Measurements from ENCODE around the gene OR52A5.
"Not testable (repeated sequence)": the region's sequence is repeated elsewhere in the genome, so short reads cannot be mapped to it uniquely, and the experiment has no call there.

DNA sequence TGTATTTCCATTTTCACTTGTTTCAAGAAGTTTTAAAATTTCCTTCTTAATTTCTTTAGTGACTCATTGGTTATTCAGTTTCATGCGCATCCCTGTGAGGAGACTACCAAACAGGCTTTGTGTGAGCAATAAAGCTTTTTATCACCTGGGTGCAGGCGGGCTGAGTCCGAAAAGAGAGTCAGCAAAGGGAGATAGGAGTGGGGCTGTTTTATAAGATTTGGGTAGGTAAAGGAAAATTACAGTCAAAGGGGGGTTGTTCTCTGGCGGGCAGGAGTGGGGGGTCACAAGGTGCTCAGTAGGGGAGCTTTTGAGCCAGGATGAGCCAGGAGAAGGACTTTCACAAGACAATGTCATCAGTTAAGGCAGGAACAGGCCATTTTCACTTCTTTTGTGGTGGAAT is 22.1 kb upstream of the OR52A5 start:
- TF ChIP-seq, protein P1, sequence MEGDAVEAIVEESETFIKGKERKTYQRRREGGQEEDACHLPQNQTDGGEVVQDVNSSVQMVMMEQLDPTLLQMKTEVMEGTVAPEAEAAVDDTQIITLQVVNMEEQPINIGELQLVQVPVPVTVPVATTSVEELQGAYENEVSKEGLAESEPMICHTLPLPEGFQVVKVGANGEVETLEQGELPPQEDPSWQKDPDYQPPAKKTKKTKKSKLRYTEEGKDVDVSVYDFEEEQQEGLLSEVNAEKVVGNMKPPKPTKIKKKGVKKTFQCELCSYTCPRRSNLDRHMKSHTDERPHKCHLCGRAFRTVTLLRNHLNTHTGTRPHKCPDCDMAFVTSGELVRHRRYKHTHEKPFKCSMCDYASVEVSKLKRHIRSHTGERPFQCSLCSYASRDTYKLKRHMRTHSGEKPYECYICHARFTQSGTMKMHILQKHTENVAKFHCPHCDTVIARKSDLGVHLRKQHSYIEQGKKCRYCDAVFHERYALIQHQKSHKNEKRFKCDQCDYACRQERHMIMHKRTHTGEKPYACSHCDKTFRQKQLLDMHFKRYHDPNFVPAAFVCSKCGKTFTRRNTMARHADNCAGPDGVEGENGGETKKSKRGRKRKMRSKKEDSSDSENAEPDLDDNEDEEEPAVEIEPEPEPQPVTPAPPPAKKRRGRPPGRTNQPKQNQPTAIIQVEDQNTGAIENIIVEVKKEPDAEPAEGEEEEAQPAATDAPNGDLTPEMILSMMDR (conservative IDR thresholded peaks at IDR 0.05; ENCODE audit: low read depth in 2 of 2), result not testable (repeated sequence)
- TF ChIP-seq POLR2AphosphoS5 (IDR thresholded peaks at IDR 0.05; ENCODE audit: low read depth), result not testable (repeated sequence)

All from GM23338 (cell line).